Fibroblast of lung (primary cell): ENCODE results near the gene MLYCD. TPM values are rescaled to one million over a fixed set of nuclear protein-coding genes. Genes with fewer than 3 reads are reported as not detected.

Source experiments
- DNase-seq, 2 donors: peaks; one replicate each; pipeline versions ENCODE4 v3.0.0 to v3.0.0-alpha.2; 2010; ENCODE audit warnings: low read depth in 2 of 2
- H2AFZ ChIP-seq: 2 replicates; pipeline ENCODE4 v1.5.1; 2012; ENCODE audit warnings: low read length, control low read depth, inconsistent platforms
- H3K27ac ChIP-seq: 2 replicates; pipeline ENCODE4 v1.5.1; 2011; ENCODE audit warnings: low read length, control low read depth; ENCODE audit not compliant: insufficient read depth
- H3K27me3 ChIP-seq: 2 replicates; pipeline ENCODE4 v1.5.1; 2011; ENCODE audit warnings: mild to moderate bottlenecking, low read length; ENCODE audit not compliant: control insufficient read depth, insufficient read depth
- H3K36me3 ChIP-seq: 2 replicates; pipeline ENCODE4 v1.5.1; 2011; ENCODE audit warnings: low read length; ENCODE audit not compliant: control insufficient read depth, insufficient read depth
- H3K4me1 ChIP-seq: 2 replicates; pipeline ENCODE4 v1.5.1; 2011; ENCODE audit warnings: low read length; ENCODE audit not compliant: control insufficient read depth, insufficient read depth; ENCODE audit errors: extremely low read depth
- H3K4me2 ChIP-seq: 2 replicates; pipeline ENCODE4 v1.5.1; 2011; ENCODE audit warnings: low read length, control low read depth; ENCODE audit not compliant: insufficient read depth; ENCODE audit errors: extremely low read depth
- H3K4me3 ChIP-seq, 4 experiments: fragments of 200-600 bp in 1 of 4; sonication (generic) in 1 of 4; replicated peaks in 1 of 4; 2 replicates each; pipeline ENCODE4 v1.5.1; 2011 to 2016; ENCODE audit warnings: low read length in 4 of 4, low read depth in 3 of 4, mild to moderate bottlenecking in 3 of 4, control low read depth in 2 of 4, inconsistent platforms in 1 of 4, mixed read lengths in 1 of 4; ENCODE audit not compliant: insufficient read depth in 1 of 4; ENCODE audit errors: control extremely low read depth in 1 of 4
- H3K79me2 ChIP-seq: 2 replicates; pipeline ENCODE4 v1.5.1; 2012; ENCODE audit warnings: mild to moderate bottlenecking, low read length, inconsistent platforms; ENCODE audit not compliant: control insufficient read depth, insufficient read depth
- H3K9ac ChIP-seq: 2 replicates; pipeline ENCODE4 v1.5.1; 2011; ENCODE audit warnings: mild to moderate bottlenecking, low read length, control low read depth; ENCODE audit not compliant: insufficient read depth
- H3K9me3 ChIP-seq: 2 replicates; pipeline ENCODE4 v1.5.1; 2012; ENCODE audit warnings: low read depth, low read length; ENCODE audit not compliant: control insufficient read depth, insufficient read depth
- H4K20me1 ChIP-seq: 2 replicates; pipeline ENCODE4 v1.5.1; 2011; ENCODE audit warnings: low read length; ENCODE audit not compliant: control insufficient read depth, insufficient read depth; ENCODE audit errors: extremely low read depth
- CTCF ChIP-seq, 2 donors: IDR thresholded peaks in 1 of 2; conservative IDR thresholded peaks in 1 of 2; 1 replicate in 1 of 2; 2 replicates in 1 of 2; pipeline ENCODE4 v1.5.1; 2011 to 2012; ENCODE audit warnings: low read length in 2 of 2, control low read depth in 1 of 2, inconsistent platforms in 1 of 2, low read depth in 1 of 2, mild to moderate bottlenecking in 1 of 2
- EZH2 ChIP-seq: IDR thresholded peaks from 2 replicates; pipeline ENCODE4 v1.5.1; 2012; ENCODE audit warnings: low read length, control low read depth, mild to moderate bottlenecking; ENCODE audit errors: missing control alignments
- polyA plus RNA-seq, 2 donors: library from polyadenylated mRNA; depleted of rRNA in 1 of 2; stranded (reverse) in 1 of 2; unstranded in 1 of 2; fragments of >200 nt; gene quantifications; 2 replicates each; pipeline ENCODE4 v1.2.1, GENCODE V29; 2011 to 2012; ENCODE audit warnings: missing spikeins in 1 of 2
- total RNA-seq: library from RNA; depleted of rRNA; stranded (reverse); fragments of >200 nt; gene quantifications from 2 replicates; pipeline ENCODE4 v1.2.1, GENCODE V29; 2014

The MLYCD gene
- total and polyA plus RNA-seq, 2 donors (not counting 1 experiment from before 2014, with no cell fraction given), result 1.0 to 3.8 TPM

- Histone ChIP-seq H3K4me3 (no peak overlapping the region), H3K79me2 (no peaks in the 10 kb centered on the region), H3K27me3 (no peaks in the 10 kb centered on the region), H3K36me3 (no peaks in the 10 kb centered on the region), H3K27ac (no peak overlapping the region), H3K4me1 (peaks cover 2% of the 10 kb centered on the region), H2AFZ (no peak overlapping the region), H3K4me2 (no peak overlapping the region), H3K9me3 (no peaks in the 10 kb centered on the region), H3K9ac (no peak overlapping the region), H4K20me1 (no peaks in the 10 kb centered on the region)
- peak in 1 of 2 donors; percentile 35 for DNase-seq
- TF ChIP-seq EZH2, result no peak
- TF ChIP-seq CTCF (conservative IDR thresholded peaks at IDR 0.05 in 1 of 2, IDR thresholded peaks at IDR 0.05 in 1 of 2; ENCODE audit: low read depth in 1 of 2, low read length in 2 of 2), result no peak
These were observed 7.8 kb downstream of the MLYCD start for GRCh38 chr16:83906683-83907082.

GRCh38 chr16:83907111-83907510 lies 8.2 kb downstream of the MLYCD start:
- Histone ChIP-seq H3K27me3 (no peaks in the 10 kb centered on the region), H3K9me3 (no peaks in the 10 kb centered on the region), H4K20me1 (no peaks in the 10 kb centered on the region), H3K4me1 (peaks cover 2% of the 10 kb centered on the region), H3K79me2 (no peaks in the 10 kb centered on the region), H3K4me3 (no peak overlapping the region), H3K9ac (no peak overlapping the region), H3K27ac (no peak overlapping the region), H2AFZ (no peak overlapping the region), H3K36me3 (no peaks in the 10 kb centered on the region), H3K4me2 (no peak overlapping the region)
- no peak for TF ChIP-seq CTCF (conservative IDR thresholded peaks at IDR 0.05 in 1 of 2, IDR thresholded peaks at IDR 0.05 in 1 of 2; ENCODE audit: low read depth in 1 of 2, low read length in 2 of 2)
- no peak for TF ChIP-seq EZH2
- no peak for DNase-seq

GRCh38 chr16:83907631-83908250 lies 8.8 kb downstream of the MLYCD start:
- Histone ChIP-seq H3K4me2 (no peak overlapping the region), H3K9ac (no peak overlapping the region), H3K79me2 (no peaks in the 10 kb centered on the region), H3K9me3 (no peaks in the 10 kb centered on the region), H3K36me3 (peaks cover 3% of the 10 kb centered on the region), H3K4me1 (peaks cover 2% of the 10 kb centered on the region), H4K20me1 (no peaks in the 10 kb centered on the region), H3K27me3 (no peaks in the 10 kb centered on the region), H2AFZ (no peak overlapping the region), H3K4me3 (no peak overlapping the region), H3K27ac (no peak overlapping the region)
- TF ChIP-seq CTCF (conservative IDR thresholded peaks at IDR 0.05 in 1 of 2, IDR thresholded peaks at IDR 0.05 in 1 of 2; ENCODE audit: low read depth in 1 of 2, low read length in 2 of 2) (no peak), EZH2 (no peak)
- DNase-seq, result no peak
